Measurements from ENCODE around the gene MATK. TPM values are rescaled to one million over a fixed set of nuclear protein-coding genes. Genes with fewer than 3 reads are reported as not detected.

Gene MATK
- total RNA-seq, 1 experiment from 2014 or later: 28.3 TPM

GRCh38 chr19:3807131-3807480 is 20.9 kb upstream of the MATK start:
- Mint-ChIP-seq H3K4me1 (no peaks in the 10 kb centered on the region), H3K36me3 (no peaks in the 10 kb centered on the region), H3K27me3 (ENCODE audit: low read depth) (peaks cover 10% of the 10 kb centered on the region), H3K27ac (no peak overlapping the region), H3K4me3 (no peak overlapping the region), H3K9me3 (peaks cover 7% of the 10 kb centered on the region)
- POLR2A ChIA-PET: no interaction called here
- TF ChIP-seq ATF6 (CRISPR knock-in tag; IDR thresholded peaks at IDR 0.05) (no peak), ZNF121 (CRISPR knock-in tag; IDR thresholded peaks at IDR 0.05) (no peak), OVOL2 (CRISPR knock-in tag; IDR thresholded peaks at IDR 0.05; ENCODE audit: borderline replicate concordance) (no peak), CBFB (CRISPR knock-in tag; IDR thresholded peaks at IDR 0.05; ENCODE audit: low read depth) (no peak), E2F5 (CRISPR knock-in tag; IDR thresholded peaks at IDR 0.05) (no peak), PRRX2 (CRISPR knock-in tag; IDR thresholded peaks at IDR 0.05) (no peak), GABPB1 (CRISPR knock-in tag; IDR thresholded peaks at IDR 0.05) (no peak), ZNF512 (CRISPR knock-in tag; IDR thresholded peaks at IDR 0.05; ENCODE audit: borderline replicate concordance) (no peak)
- CTCF ChIA-PET: interaction anchor here (0.8 kb wide), 1 partner anchor 15 kb away, joined by 3 read pairs; no protein-coding TSS in a partner anchor
- DNase-seq (ENCODE audit: low spot score): no peak
- no peak for ATAC-seq

GRCh38 chr19:3805859-3806258 is 19.7 kb upstream of the MATK start:
- ChIA-PET POLR2A (no interaction called here), CTCF (interaction anchor here (0.7 to 1.8 kb wide), 2 partner anchors 16 to 42 kb away, joined by 4 to 5 read pairs; no protein-coding TSS in a partner anchor)
- H3K9me3 Mint-ChIP-seq: peaks cover 7% of the 10 kb centered on the region
- H3K4me1 Mint-ChIP-seq: 0 out of 2 replicates have a peak, but pooled peaks cover 4% of the 10 kb centered on the region
- DNase-seq (ENCODE audit: low spot score) (no peak), ATAC-seq (no peak)
- H3K27ac Mint-ChIP-seq: no peak overlapping the region
- no peaks in the 10 kb centered on the region for H3K36me3 Mint-ChIP-seq
- H3K4me3 Mint-ChIP-seq: no peak overlapping the region
- peaks cover 20% of the 10 kb centered on the region for H3K27me3 Mint-ChIP-seq (ENCODE audit: low read depth)
- no peak for TF ChIP-seq E2F5 (CRISPR knock-in tag; IDR thresholded peaks at IDR 0.05)
- TF ChIP-seq ESRRA (CRISPR knock-in tag; IDR thresholded peaks at IDR 0.05; ENCODE audit: borderline replicate concordance): no peak
- no peak for TF ChIP-seq TP53 (CRISPR knock-in tag; IDR thresholded peaks at IDR 0.05)
- no peak for TF ChIP-seq E2F1 (CRISPR knock-in tag; IDR thresholded peaks at IDR 0.05)
- TF ChIP-seq STAT6 (CRISPR knock-in tag; conservative IDR thresholded peaks at IDR 0.05; ENCODE audit: low read depth): no peak
- no peak for TF ChIP-seq SOX15 (CRISPR knock-in tag; IDR thresholded peaks at IDR 0.05)
- no peak for TF ChIP-seq ZNF396 (CRISPR knock-in tag; IDR thresholded peaks at IDR 0.05; ENCODE audit: borderline replicate concordance)
- no peak for TF ChIP-seq AR (CRISPR knock-in tag; IDR thresholded peaks at IDR 0.05)
- no peak for TF ChIP-seq PREB (CRISPR knock-in tag; IDR thresholded peaks at IDR 0.05; ENCODE audit: borderline replicate concordance)
- TF ChIP-seq GTF2I (CRISPR knock-in tag; conservative IDR thresholded peaks at IDR 0.05): no peak
